ENCODE data around the gene CCDC171.

The CCDC171 gene

GRCh38 chr9:15542624-15543023 lies 10.2 kb upstream of the CCDC171 start:
- no peaks in the 10 kb centered on the region for H4K20me1 ChIP-seq (ENCODE audit: insufficient read depth, low read length)
- H3K27me3 ChIP-seq (ENCODE audit: insufficient read depth, low read length): no peaks in the 10 kb centered on the region
- H3K9me3 ChIP-seq (ENCODE audit: low read length): no peaks in the 10 kb centered on the region
- no peak for TF ChIP-seq CTCF (IDR thresholded peaks at IDR 0.05; ENCODE audit: low read length)
- TF ChIP-seq EZH2 (IDR thresholded peaks at IDR 0.05; ENCODE audit: borderline replicate concordance, low read length): no peak
- no peak overlapping the region for H3K9ac ChIP-seq (ENCODE audit: low read length)
- no peaks in the 10 kb centered on the region for H3K9me2 ChIP-seq (ENCODE audit: low read depth, low read length)
- no peak overlapping the region for H3K27ac ChIP-seq (ENCODE audit: low read depth, low read length, poor library complexity, severe bottlenecking)
- H3K79me2 ChIP-seq (ENCODE audit: insufficient read depth, low read length): no peaks in the 10 kb centered on the region
- H3K4me1 ChIP-seq (ENCODE audit: insufficient read depth, low read length, severe bottlenecking): no peaks in the 10 kb centered on the region
- no peaks in the 10 kb centered on the region; the same call in 1 of the 2 replicates for H3K36me3 ChIP-seq (ENCODE audit: insufficient read depth, low read length)
- no peak overlapping the region for H2AFZ ChIP-seq (ENCODE audit: low read length)
- no peak overlapping the region for H3K4me3 ChIP-seq (ENCODE audit: low read depth, low read length, poor library complexity, severe bottlenecking)
- H3K4me2 ChIP-seq (ENCODE audit: low read length): no peak overlapping the region
- no peaks in the 10 kb centered on the region for H3F3A ChIP-seq (ENCODE audit: insufficient read depth, low read length)

- H3F3A ChIP-seq (ENCODE audit: insufficient read depth, low read length): no peaks in the 10 kb centered on the region
- H3K27ac ChIP-seq (ENCODE audit: low read depth, low read length, poor library complexity, severe bottlenecking): no peak overlapping the region
- no peak overlapping the region for H3K9ac ChIP-seq (ENCODE audit: low read length)
- H3K9me3 ChIP-seq (ENCODE audit: low read length): no peaks in the 10 kb centered on the region
- no peak overlapping the region for H3K4me3 ChIP-seq (ENCODE audit: low read depth, low read length, poor library complexity, severe bottlenecking)
- TF ChIP-seq CTCF (IDR thresholded peaks at IDR 0.05; ENCODE audit: low read length): no peak
- no peaks in the 10 kb centered on the region for H3K4me1 ChIP-seq (ENCODE audit: insufficient read depth, low read length, severe bottlenecking)
- H4K20me1 ChIP-seq (ENCODE audit: insufficient read depth, low read length): no peaks in the 10 kb centered on the region
- H3K9me2 ChIP-seq (ENCODE audit: low read depth, low read length): no peaks in the 10 kb centered on the region
- no peaks in the 10 kb centered on the region for H3K79me2 ChIP-seq (ENCODE audit: insufficient read depth, low read length)
- H2AFZ ChIP-seq (ENCODE audit: low read length): no peak overlapping the region
- H3K36me3 ChIP-seq (ENCODE audit: insufficient read depth, low read length): no peaks in the 10 kb centered on the region; the same call in 1 of the 2 replicates
- H3K4me2 ChIP-seq (ENCODE audit: low read length): no peak overlapping the region
- no peaks in the 10 kb centered on the region for H3K27me3 ChIP-seq (ENCODE audit: insufficient read depth, low read length)
Measured at GRCh38 chr9:15543047-15543813, 9.6 kb upstream of the CCDC171 start.

GRCh38 chr9:15549611-15550010 lies 3.2 kb upstream of the CCDC171 start:
- H3K36me3 ChIP-seq (ENCODE audit: insufficient read depth, low read length): no peaks in the 10 kb centered on the region
- TF ChIP-seq EZH2 (IDR thresholded peaks at IDR 0.05; ENCODE audit: borderline replicate concordance, low read length) (no peak), CTCF (IDR thresholded peaks at IDR 0.05; ENCODE audit: low read length) (no peak)
- H3K4me2 ChIP-seq (ENCODE audit: low read length): no peak overlapping the region
- H4K20me1 ChIP-seq (ENCODE audit: insufficient read depth, low read length): no peaks in the 10 kb centered on the region
- H3K9ac ChIP-seq (ENCODE audit: low read length): no peak overlapping the region
- no peaks in the 10 kb centered on the region for H3K9me3 ChIP-seq (ENCODE audit: low read length)
- H3K4me1 ChIP-seq (ENCODE audit: insufficient read depth, low read length, severe bottlenecking): peaks cover 18% of the 10 kb centered on the region
- H3K9me2 ChIP-seq (ENCODE audit: low read depth, low read length): no peaks in the 10 kb centered on the region
- H2AFZ ChIP-seq (ENCODE audit: low read length): no peak overlapping the region
- H3K79me2 ChIP-seq (ENCODE audit: insufficient read depth, low read length): no peaks in the 10 kb centered on the region
- no peaks in the 10 kb centered on the region for H3K27me3 ChIP-seq (ENCODE audit: insufficient read depth, low read length)
- H3K27ac ChIP-seq (ENCODE audit: low read depth, low read length, poor library complexity, severe bottlenecking): no peak overlapping the region
- H3K4me3 ChIP-seq (ENCODE audit: low read depth, low read length, poor library complexity, severe bottlenecking): no peak overlapping the region
- no peaks in the 10 kb centered on the region for H3F3A ChIP-seq (ENCODE audit: insufficient read depth, low read length)

Data from OCI-LY1 (cell line).